IMR-90 (cell line): ENCODE results near the gene ZNF76. TPM values are rescaled to one million over a fixed set of nuclear protein-coding genes. Genes with fewer than 3 reads are reported as not detected.

Source experiments
- ATAC-seq: fragments of 200-7000 bp; cut with Tn5 transposase; 2 replicates; pipeline ENCODE4 v1.9.1; 2020; ENCODE audit warnings: low read depth, mild to moderate bottlenecking, moderate library complexity
- BruUV-seq: library from RNA; stranded (reverse); fragments of 400-500 nt; replicated peaks from 2 replicates; lab custom pipeline; 2021; lab: Mats Ljungman, UMichigan
- CTCF ChIA-PET: fragments of 300-600 bp; formaldehyde crosslinking; extraction: SDS; loops from one replicate; lab custom pipeline; 2021; ENCODE audit warnings: antibody characterized with exemption; lab: Yijun Ruan, JAX
- POLR2A ChIA-PET: fragments of 300-600 bp; sonication (Branson Sonifier 250); formaldehyde crosslinking; loops from one replicate; lab custom pipeline; 2022; ENCODE audit warnings: antibody characterized with exemption; ENCODE audit not compliant: unreplicated experiment; lab: Charles Lee
- DNase-seq: peaks from one replicate; pipeline ENCODE4 v3.0.0; 2013
- H2AFZ ChIP-seq: replicated peaks from 2 replicates; pipeline ENCODE3; 2013; ENCODE audit warnings: low read length, mild to moderate bottlenecking; ENCODE audit not compliant: poor library complexity
- H2AK5ac ChIP-seq: 2 replicates; pipeline ENCODE4 v1.6.1; 2013; ENCODE audit warnings: low read depth, low read length, inconsistent platforms
- H2AK9ac ChIP-seq: replicated peaks from 2 replicates; pipeline ENCODE3; 2013; ENCODE audit warnings: mild to moderate bottlenecking, low read depth, low read length, moderate library complexity; ENCODE audit not compliant: poor library complexity
- H2BK120ac ChIP-seq: 2 replicates; pipeline ENCODE4 v1.6.1; 2013; ENCODE audit warnings: low read depth, low read length, inconsistent platforms
- H2BK15ac ChIP-seq: 3 replicates; pipeline ENCODE4 v1.6.1; 2013; ENCODE audit warnings: low read depth, low read length, inconsistent platforms
- H2BK20ac ChIP-seq: 2 replicates; pipeline ENCODE4 v1.6.1; 2013; ENCODE audit warnings: low read depth, mild to moderate bottlenecking, inconsistent platforms, low read length, moderate library complexity
- H2BK5ac ChIP-seq: 2 replicates; pipeline ENCODE4 v1.6.1; 2013; ENCODE audit warnings: mild to moderate bottlenecking, low read depth, low read length, inconsistent platforms; ENCODE audit not compliant: poor library complexity, severe bottlenecking
- H3K14ac ChIP-seq: replicated peaks from 2 replicates; pipeline ENCODE4 v1.6.1; 2013; ENCODE audit warnings: low read depth, low read length, inconsistent platforms
- H3K18ac ChIP-seq: 2 replicates; pipeline ENCODE4 v1.6.1; 2013; ENCODE audit warnings: low read depth, low read length, control low read depth
- H3K23ac ChIP-seq: 2 replicates; pipeline ENCODE4 v1.6.1; 2013; ENCODE audit warnings: low read depth, low read length, inconsistent platforms
- H3K27ac ChIP-seq: 2 replicates; pipeline ENCODE4 v1.5.1; 2013; ENCODE audit warnings: mild to moderate bottlenecking, control low read depth, low read length; ENCODE audit not compliant: insufficient read depth
- H3K27me3 ChIP-seq: 2 replicates; pipeline ENCODE4 v1.6.1; 2013; ENCODE audit warnings: low read length; ENCODE audit not compliant: control insufficient read depth, insufficient read depth
- H3K36me3 ChIP-seq: 2 replicates; pipeline ENCODE4 v1.6.1; 2013; ENCODE audit warnings: low read length, mixed read lengths; ENCODE audit not compliant: control insufficient read depth, insufficient read depth
- H3K4ac ChIP-seq: 2 replicates; pipeline ENCODE4 v1.6.1; 2013; ENCODE audit warnings: low read depth, low read length, inconsistent platforms
- H3K4me1 ChIP-seq: 2 replicates; pipeline ENCODE4 v1.6.1; 2013; ENCODE audit warnings: low read length, mixed read lengths; ENCODE audit not compliant: control insufficient read depth, insufficient read depth
- H3K4me2 ChIP-seq: 2 replicates; pipeline ENCODE4 v1.6.1; 2013; ENCODE audit warnings: low read depth, mild to moderate bottlenecking, control low read depth, low read length, moderate library complexity
- H3K4me3 ChIP-seq: 2 replicates; pipeline ENCODE4 v1.5.1; 2013; ENCODE audit warnings: low read depth, mild to moderate bottlenecking, control low read depth, low read length, moderate library complexity; ENCODE audit not compliant: insufficient read depth
- H3K56ac ChIP-seq: 2 replicates; pipeline ENCODE4 v1.6.1; 2013; ENCODE audit warnings: low read length, inconsistent platforms; ENCODE audit not compliant: insufficient read depth; ENCODE audit errors: extremely low read depth
- H3K79me1 ChIP-seq, 2 experiments: 2 replicates each; pipeline ENCODE4 v1.6.1; 2013; ENCODE audit warnings: low read length in 2 of 2, inconsistent platforms in 1 of 2, low read depth in 1 of 2
- H3K9ac ChIP-seq: 2 replicates; pipeline ENCODE4 v1.6.1; 2013; ENCODE audit warnings: low read depth, low read length, control low read depth
- H3K9me1 ChIP-seq: 2 replicates; pipeline ENCODE4 v1.6.1; 2013; ENCODE audit warnings: low read length, inconsistent platforms; ENCODE audit not compliant: insufficient read depth
- H3K9me3 ChIP-seq: 2 replicates; pipeline ENCODE4 v1.6.1; 2013; ENCODE audit warnings: low read length; ENCODE audit not compliant: control insufficient read depth, insufficient read depth
- H4K20me1 ChIP-seq: 2 replicates; pipeline ENCODE4 v1.6.1; 2013; ENCODE audit warnings: low read length, inconsistent platforms; ENCODE audit not compliant: insufficient read depth
- H4K5ac ChIP-seq: 2 replicates; pipeline ENCODE4 v1.6.1; 2013; ENCODE audit warnings: mild to moderate bottlenecking, low read depth, low read length, control low read depth
- H4K8ac ChIP-seq, 2 experiments: 2 replicates each; pipeline ENCODE4 v1.6.1; 2013; ENCODE audit warnings: low read depth in 2 of 2, low read length in 2 of 2, control low read depth in 1 of 2, inconsistent platforms in 1 of 2
- H4K91ac ChIP-seq: 2 replicates; pipeline ENCODE4 v1.6.1; 2013; ENCODE audit warnings: low read depth, low read length, inconsistent platforms; ENCODE audit not compliant: insufficient read depth
- BHLHE40 ChIP-seq: fragments of 150-350 bp; IDR thresholded peaks from 2 replicates; pipeline ENCODE4 v1.6.1; 2016; ENCODE audit warnings: mild to moderate bottlenecking, low read depth, low read length
- CHD1 ChIP-seq: IDR thresholded peaks from 2 replicates; pipeline ENCODE4 v1.6.1; 2012; ENCODE audit warnings: low read depth, low read length, improper control_type of control experiment
- NFE2L2 ChIP-seq: fragments of 150-350 bp; IDR thresholded peaks from 2 replicates; pipeline ENCODE4 v1.6.1; 2016; ENCODE audit warnings: low read depth, mild to moderate bottlenecking, low read length
- POLR2A ChIP-seq: IDR thresholded peaks from 2 replicates; pipeline ENCODE4 v1.6.1; 2012; ENCODE audit warnings: mild to moderate bottlenecking, low read depth, low read length
- RCOR1 ChIP-seq: IDR thresholded peaks from 2 replicates; pipeline ENCODE4 v1.6.1; 2012; ENCODE audit warnings: mild to moderate bottlenecking, low read length, improper control_type of control experiment; ENCODE audit not compliant: insufficient replicate concordance
- RFX5 ChIP-seq: IDR thresholded peaks from 2 replicates; pipeline ENCODE4 v1.8.0; 2012; ENCODE audit warnings: low read depth, mild to moderate bottlenecking, low read length, moderate library complexity
- WGBS, 2 experiments: methylation state at CpG; one replicate each; pipeline versions ENCODE4 v1.1.5 to v1.1.7; 2013; ENCODE audit warnings: missing lambda C conversion rate in 2 of 2; ENCODE audit not compliant: insufficient read length in 1 of 2; ENCODE audit errors: extremely low coverage in 2 of 2; 5-methylcytosine and 5-hydroxymethylcytosine counted together
- dilution Hi-C: fragments of 300-500 bp; cut with HindIII; formaldehyde crosslinking; loops from one replicate; pipeline ENCODE4 v1.14.3; 2018; ENCODE audit warnings: low sequenced_read_pairs; ENCODE audit not compliant: unreplicated experiment
- in situ Hi-C: fragments of 300-500 bp; cut with MboI; formaldehyde crosslinking; loops from 3 replicates; pipeline ENCODE4 v1.14.3; 2019; ENCODE audit warnings: low sequenced_read_pairs, inconsistent platforms, mixed read lengths
- intact Hi-C: fragments of 100-400 bp; cut with micrococcal nuclease; formaldehyde crosslinking; loops from 2 replicates; pipeline ENCODE4 v1.10.0; 2022
- polyA plus RNA-seq, 3 experiments: library from polyadenylated mRNA; depleted of rRNA; stranded (reverse); fragments of >200 nt; gene quantifications; 2 replicates each; pipeline ENCODE4 v1.2.3, GENCODE V29; 2012; ENCODE audit warnings: low replicate concordance in 1 of 3
- total RNA-seq: library from RNA; depleted of rRNA; stranded (reverse); fragments of >200 nt; gene quantifications from 2 replicates; pipeline ENCODE4 v1.2.3, GENCODE V29; 2012
- TF ChIP-seq, protein P1 (sequence below): fragments of 150-350 bp; IDR thresholded peaks from 2 replicates; pipeline ENCODE4 v1.6.1; 2016; ENCODE audit warnings: low read depth, mild to moderate bottlenecking, low read length, moderate library complexity, borderline replicate concordance

ZNF76 gene
- total and polyA plus RNA-seq, 2 of the 4 experiments (the other 2 are of a cell fraction): 19.9 to 21.1 TPM

DNA sequence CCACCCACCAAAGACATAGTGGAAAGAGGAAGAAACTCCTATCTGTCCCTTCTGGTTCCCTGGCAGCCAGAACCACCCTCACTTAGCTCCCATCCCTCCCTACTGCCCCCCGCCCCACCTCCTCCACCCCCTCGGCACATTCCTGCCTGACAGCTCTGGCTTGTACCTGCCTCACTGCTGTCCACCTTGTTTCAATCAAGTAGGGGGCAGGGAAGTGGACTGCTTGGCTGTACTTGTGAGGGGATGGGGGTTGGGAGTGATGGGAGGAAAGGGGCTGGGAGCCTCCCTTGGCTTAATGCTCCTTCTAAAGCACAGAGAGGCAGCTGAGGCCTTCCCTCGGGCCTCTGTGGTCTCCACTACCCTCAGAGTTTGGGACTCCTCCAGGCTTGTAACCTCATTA, 22.1 kb upstream of the ZNF76 start:
- Histone ChIP-seq H3K4me2 (no peak overlapping the region), H3K4me3 (no peak overlapping the region), H3K23ac (no peak overlapping the region), H2BK120ac (no peak overlapping the region), H3K14ac (no peak overlapping the region), H3K27ac (no peak overlapping the region), H2BK15ac (no peak overlapping the region), H3K18ac (no peak overlapping the region), H3K56ac (no peak overlapping the region), H2AFZ (no peak overlapping the region), H4K91ac (no peak overlapping the region), H3K9ac (no peak overlapping the region), H3K9me3 (peaks cover 6% of the 10 kb centered on the region), H2BK20ac (no peak overlapping the region), H3K27me3 (no peaks in the 10 kb centered on the region), H2AK9ac (no peak overlapping the region), H3K36me3 (peaks cover 23% of the 10 kb centered on the region; the same call in 1 of the 2 replicates), H4K20me1 (peaks cover 14% of the 10 kb centered on the region; the same call in 1 of the 2 replicates), H3K4me1 (peaks cover 5% of the 10 kb centered on the region; the same call in 1 of the 2 replicates), H4K5ac (no peak overlapping the region), H3K9me1 (no peaks in the 10 kb centered on the region), H2AK5ac (no peak overlapping the region), H3K79me1 (peaks cover 10 to 16% of the 10 kb centered on the region in 2 experiments), H3K4ac (no peak overlapping the region), H4K8ac (no peak overlapping the region), H2BK5ac (no peak overlapping the region)
- intact Hi-C loops (no loop called here), in situ Hi-C loops (no loop called here), dilution Hi-C loops (no loop called here)
- ChIA-PET CTCF (interaction anchor here (0.7 kb wide), 1 partner anchor 47 kb away, joined by 3 read pairs; no protein-coding TSS in a partner anchor), POLR2A (no interaction called here)
- ATAC-seq (no peak), DNase-seq (no peak)
- no TSS peak for BruUV-seq
- no CpG with 5 or more reads among the region's 3 CpGs for WGBS, 2 experiments
- TF ChIP-seq NFE2L2 (no peak), POLR2A (no peak), BHLHE40 (no peak), CHD1 (no peak), RCOR1 (no peak), RFX5 (no peak)
- TF ChIP-seq, protein P1, sequence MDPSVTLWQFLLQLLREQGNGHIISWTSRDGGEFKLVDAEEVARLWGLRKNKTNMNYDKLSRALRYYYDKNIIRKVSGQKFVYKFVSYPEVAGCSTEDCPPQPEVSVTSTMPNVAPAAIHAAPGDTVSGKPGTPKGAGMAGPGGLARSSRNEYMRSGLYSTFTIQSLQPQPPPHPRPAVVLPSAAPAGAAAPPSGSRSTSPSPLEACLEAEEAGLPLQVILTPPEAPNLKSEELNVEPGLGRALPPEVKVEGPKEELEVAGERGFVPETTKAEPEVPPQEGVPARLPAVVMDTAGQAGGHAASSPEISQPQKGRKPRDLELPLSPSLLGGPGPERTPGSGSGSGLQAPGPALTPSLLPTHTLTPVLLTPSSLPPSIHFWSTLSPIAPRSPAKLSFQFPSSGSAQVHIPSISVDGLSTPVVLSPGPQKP: no peak
